Activated CD8-positive, alpha-beta memory T cell treated with anti-CD3 and anti-CD28 coated beads, Interleukin-2, amount 50 U/mL, for 1 hour (primary cell): ENCODE results near the gene GGT6.

Experiments used
- DNase-seq: peaks from one replicate; pipeline ENCODE4 v3.0.0-alpha.2; 2020; ENCODE audit errors: extremely low read depth

Gene GGT6

DNA sequence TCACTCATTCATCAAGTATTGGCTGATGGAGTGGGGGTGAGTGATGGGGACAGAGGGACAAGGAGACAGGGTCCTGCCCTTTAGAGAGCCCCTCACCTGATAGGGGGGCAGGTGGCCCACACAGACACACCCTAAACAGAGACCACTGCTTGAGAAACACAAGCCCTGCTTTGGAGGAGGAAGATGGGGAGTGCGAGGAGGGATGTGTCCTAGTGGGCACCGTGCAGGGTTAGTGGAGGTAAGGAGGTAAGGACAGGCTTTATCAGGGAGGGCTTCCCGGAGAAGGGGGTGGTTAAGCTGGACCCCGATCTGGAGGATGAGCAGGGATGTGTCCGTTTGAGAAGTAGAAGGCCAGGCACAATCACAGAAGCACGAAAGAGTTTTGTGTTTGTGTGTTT, 15.8 kb upstream of the GGT6 start:
- no peak for DNase-seq

DNA sequence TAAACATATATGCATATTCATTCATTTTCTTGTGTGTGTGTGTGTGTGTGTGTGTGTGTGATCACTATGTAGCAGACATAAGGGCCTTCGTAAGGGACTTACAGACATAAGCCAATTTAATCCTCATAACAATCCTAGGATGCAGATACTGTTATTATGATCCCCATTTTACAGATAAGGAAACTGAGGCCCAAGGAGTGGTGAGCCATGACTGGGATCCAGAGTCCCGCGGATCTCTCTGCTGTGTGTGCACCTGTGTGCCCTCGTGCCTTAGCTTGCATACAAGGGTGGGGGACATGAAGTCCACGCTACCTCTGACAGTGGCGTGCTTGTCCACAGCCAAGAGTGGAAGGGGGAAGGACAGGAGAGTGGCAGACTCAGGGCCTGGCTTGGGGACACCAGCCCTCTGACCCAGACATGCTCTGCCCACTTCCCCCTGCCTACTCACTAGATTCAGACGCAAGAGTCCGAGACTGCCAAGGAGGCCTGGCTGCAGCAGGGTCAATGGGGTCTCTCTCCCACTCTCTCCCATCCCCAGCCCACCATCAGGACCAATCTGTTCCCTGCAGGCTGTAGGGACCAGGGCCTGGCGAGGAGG, 14.2 kb upstream of the GGT6 start:
- DNase-seq: no peak

DNA sequence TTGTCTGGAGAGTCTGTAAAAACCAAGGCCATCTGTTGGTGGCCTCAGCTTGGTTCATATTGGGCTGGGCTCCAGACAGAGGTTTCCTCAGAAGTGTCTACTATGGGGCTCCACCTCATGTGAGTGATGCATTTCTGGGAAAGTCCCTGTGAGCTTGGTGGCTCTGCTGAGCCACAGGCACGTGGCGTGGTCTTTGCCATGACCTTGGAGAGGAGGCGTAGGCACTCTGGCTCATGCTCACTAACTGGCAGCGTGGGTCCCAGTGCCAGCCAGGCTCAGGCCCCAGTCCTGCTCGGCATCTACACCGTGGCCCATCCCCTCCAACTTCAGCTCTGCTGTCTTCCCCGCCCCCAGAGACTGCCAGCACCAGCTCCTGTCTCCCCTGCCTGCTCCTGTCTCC, 13.3 kb upstream of the GGT6 start:
- no peak for DNase-seq

DNA sequence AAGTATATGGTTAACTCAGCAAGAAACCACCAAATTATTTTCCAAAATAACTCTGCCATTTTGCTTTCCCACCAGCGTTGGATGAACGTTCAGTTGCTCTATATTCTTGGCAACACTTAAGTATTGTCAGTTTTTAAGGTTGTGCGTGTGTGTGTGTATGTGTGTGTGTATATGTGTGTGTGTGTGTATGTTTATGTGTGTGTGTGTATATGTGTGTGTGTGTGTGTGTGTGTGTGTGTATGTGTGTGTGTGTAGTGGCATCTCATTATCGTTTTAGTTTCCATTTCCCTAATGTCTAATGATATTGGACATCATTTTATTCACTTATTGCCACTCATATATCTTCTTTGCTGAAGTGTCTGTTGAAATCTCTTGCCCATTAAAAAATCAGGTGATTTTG, 12.7 kb upstream of the GGT6 start:
- DNase-seq: no peak

DNA sequence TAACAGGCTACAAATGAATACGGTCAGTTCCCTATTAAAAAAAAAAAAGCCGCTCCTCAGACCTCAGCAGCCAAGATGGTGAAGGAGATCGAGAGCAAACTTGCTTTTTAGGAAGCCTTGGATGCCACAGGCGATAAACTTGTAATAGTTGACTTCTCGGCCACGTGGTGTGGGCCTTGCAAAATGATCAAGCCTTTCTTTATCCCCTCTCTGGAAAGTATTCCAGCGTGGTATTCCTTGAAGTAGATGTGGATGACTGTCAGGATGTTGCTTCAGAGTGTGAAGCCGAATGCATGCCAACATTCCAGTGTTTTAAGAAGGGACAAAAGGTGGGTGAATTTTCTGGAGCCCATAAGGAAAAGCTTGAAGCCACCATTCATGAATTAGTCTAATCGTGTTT, 11.8 kb upstream of the GGT6 start:
- no peak for DNase-seq

DNA sequence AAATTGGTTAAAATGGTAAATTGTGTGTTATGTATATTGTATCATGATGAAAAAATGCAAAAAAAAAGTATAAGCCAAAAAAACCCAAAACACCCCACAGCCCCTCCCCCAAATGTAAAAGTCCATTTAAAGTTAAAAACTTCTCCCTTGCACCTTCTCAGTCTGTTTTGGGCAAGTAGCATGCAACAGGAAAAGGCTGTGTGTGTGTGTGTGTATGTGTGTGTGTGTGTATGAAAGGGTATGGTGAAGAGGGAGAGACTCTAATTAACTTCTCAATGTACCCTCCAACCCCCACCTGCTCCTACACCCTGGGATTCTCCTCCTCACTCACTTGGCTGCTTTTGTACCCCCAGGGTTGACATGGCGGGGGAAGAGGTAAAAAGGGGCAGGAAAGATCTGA, 9.2 kb upstream of the GGT6 start:
- no peak for DNase-seq

DNA sequence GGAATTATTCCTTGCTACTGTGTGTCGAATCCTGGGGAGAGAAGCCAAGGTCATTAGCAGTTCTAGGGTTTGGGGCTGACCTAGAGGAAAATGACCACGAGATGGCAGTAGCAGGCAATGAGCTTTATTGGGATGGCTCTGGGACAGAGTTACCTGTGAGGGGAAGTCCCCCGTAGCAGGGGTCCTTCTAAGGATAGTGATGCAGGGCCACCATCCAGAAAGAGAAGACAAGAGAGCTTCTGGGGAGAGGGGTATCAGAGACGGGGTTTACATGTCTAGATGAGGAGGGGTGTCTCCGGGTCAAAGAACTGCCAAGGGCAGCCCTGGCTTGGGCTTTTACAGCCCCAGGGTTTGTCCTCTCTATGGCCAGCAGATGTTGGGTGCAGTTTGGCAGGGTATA, 6.4 kb upstream of the GGT6 start:
- no peak for DNase-seq

DNA sequence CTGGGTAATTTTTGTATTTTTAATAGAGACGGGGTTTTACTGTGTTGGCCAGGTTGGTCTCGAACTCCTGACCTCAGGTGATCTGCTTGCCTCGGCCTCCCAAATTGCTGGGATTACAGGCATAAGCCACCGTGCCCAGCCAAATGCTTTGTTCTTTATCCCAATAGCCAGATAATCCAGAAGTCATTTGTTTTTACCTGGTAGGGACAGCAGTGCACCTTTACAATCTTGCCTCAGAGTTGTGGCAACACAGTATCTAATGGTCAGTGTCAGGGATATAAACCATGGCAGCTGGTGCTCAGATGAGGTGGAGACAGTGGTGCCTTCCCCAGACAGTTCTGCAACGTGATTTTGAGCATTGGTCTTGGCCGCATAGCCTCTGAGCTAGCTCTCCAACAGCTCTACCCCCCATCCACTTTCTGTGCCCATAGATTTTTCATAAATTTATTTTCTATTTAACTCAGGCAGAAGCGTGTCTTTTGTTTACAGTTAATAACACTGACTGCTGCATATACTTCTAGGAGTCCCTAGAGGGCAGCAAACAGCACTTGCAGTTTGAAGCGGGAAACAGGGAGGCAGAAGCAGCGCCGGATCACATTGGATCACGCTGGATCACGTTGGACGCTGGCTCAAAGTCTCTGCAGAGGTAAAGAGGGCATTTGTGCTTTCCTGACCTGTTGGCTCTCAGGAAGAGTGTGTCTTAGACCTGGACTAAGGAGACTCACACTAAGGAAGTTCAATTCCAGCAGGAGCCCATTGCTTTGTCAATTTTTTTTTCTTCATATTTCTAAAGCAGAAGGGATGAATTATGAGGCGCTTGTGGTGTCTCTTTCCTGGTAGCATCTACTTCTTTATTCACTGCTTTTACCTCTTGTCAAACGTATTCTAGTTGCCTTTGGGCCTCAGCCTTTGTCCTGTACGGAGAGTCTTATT, 5.1 kb upstream of the GGT6 start:
- DNase-seq: no peak

DNA sequence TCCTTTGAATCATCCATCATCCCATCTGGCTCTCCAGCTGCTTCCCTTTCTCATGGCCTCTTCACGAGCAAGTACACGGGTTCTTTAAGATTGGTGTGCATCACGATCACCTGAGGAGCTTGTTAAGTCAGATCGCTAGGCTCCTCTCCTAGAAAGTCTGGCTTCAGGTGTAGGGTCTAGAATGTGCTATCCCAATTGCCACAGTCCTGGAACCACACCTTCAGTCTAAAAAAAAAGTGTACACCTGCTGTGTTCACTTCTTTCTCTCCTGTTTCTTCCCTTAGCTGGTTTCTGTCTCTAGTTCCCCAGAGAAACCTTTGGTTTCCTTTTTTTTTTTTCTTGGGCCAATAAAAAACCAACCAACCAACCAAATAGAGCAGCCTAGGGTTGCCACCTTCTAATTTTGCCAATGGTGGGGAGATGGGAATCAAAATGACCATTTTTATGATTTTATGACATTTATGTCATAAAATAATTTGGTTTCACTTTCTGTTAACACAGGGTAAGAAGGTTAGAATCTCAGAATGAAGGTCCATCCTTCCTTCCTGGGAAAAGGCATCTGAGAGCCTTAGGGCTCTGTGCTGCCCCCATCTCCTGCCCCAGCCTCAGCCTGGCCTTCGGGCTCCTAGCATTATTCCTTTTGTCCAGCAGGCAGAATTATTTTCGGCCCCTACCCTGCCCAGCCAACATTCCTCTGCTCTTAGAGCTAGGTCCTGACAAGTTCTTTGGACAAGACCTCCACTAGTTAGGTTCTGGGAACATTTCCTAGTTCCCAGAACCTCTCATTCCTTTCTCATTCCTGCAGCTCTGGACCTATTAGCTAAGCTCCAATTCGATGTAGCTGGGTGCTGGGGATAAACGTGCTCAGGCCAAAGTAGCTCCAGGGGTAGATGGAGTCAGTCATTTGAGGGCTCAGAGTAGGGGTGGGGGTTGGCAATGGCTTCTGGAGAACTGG, 1.9 kb upstream of the GGT6 start:
- no peak for DNase-seq

DNA sequence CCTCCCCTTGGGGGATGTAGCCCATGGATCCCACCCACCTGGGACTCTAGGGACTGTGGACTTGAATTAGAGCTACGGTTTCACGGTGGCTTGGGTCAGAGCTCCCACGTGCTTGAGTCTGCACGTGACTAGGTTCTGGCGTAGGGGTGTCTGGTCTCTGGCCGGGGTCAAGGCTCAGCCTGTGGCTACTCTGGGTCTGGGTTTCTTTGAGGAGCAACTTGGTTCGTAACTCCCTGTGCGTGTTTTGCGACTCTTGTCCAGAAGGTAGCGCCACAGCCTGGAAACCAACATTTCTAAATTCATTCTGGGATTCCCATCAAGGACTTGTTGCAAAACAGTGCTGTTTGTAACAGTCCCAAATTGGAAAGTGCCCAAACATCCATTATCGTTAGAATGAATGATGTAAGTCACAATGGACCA, 470 bp upstream of the GGT6 start:
- DNase-seq: no peak

DNA sequence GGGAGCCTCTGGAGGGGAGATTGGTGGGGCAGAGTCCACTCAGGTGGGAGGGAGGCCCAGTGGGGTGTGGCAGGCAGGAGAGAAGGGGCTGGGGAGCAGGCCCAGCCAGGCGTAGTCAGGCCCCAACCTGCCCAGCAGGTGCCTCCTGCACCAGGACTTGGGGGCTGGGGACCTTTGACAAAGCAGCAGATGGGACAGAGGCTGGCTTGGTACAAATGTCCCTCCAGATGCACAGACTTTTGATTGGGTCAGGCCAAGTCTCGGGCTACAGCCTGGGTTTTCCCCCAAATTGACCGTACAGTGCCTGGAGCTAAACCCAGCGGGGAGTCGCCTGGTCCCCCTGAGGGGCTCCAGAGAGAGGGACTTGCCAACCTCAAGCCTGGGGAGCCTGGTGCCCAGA, 411 bp downstream of the GGT6 start:
- no peak for DNase-seq

DNA sequence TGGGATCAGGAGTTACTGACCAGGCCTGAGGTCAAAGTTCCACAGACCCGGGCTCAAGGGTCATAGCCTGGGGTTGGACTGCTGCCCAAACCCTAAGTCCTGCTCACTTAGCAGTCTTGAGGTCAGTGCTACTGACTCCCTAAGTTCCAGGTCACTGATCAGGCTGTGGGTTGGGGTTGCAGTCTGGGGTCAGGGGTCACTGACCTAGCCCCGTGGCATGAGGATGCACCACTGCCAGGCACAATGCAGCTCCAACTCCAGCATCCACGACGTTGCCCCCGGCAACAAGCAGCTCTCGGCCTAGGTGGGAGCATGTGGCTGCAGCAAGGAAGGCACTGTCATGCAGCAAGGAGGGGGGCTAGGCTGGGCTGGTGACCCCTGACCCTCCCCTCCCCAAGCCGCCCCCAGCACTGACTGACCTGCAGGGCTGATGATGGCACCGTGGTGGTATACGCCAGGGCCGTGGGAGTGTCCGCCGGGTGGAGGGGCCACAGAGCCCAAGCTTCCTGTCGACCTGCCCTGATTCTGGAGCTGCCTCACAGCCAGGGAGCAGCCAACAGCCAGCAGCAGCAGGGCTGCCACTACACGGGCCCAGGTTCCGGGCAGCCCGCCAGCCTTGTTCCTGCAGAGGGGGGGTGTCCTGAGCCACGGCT, 1.1 kb downstream of the GGT6 start:
- no peak for DNase-seq

DNA sequence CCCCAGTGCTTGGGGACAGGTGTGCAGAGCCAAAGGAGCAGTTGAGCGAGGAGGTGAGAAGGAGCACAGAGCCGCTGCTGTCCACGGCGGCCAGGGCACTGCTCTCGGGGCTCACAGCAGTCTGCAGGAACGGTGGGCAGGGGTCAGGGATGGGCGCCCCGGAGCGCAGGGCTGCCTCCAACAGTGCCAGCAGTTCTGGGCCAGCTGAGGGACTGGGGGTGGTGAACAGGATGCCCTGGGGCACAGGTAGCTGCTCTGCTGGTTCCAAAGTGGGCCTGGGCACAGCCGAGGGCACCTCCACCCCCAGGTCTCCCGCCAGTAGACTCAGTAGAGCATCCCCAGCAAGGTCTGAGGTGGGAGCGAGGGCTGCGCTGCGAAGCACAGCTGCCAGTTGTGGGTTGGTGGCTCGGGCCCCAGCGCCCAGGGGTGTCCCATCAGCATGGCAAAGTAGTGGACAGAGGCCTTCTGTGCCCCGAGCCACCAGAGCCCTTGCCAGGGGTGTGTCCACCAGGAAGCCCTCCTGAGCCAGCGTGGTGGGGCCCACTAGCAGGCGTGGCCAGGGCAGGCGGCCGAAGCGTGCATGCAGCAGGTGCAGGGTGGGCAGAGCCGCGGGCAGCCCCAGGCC, 1.9 kb downstream of the GGT6 start:
- no peak for DNase-seq

DNA sequence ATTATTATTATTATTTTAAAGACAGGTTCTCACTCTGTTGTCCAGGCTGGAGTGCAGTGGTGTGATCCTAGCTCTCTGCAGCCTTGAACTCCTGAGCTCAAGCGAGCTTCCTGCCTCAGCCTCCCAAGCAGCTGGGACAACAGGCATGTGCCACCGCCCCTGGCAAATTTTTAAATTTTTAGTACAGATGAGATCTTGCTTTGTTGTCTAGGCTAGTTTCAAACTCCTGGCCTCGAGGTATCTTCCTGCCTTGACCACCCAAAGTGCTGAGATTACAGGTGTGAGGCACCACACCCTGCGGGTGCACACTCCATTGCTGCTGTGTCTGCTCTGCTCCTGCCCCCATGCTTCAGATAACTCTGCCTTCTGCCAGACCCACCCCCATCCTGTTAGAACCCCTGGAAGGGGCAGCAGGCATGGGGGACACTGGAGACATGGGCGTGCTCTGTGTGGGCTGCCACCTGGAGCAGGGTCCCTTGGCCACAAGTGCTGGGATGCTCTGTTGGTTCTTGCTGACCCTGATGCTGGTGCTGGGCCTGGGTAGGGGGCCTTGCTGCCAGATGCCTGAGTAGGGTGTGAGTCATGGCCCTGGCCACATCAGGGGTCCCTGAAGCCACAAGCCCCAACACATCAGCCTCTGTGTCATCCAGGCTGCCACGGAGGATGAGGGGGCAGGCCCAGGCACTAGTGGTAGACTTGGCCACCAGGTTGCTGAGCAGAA, 2.6 kb downstream of the GGT6 start:
- no peak for DNase-seq

DNA sequence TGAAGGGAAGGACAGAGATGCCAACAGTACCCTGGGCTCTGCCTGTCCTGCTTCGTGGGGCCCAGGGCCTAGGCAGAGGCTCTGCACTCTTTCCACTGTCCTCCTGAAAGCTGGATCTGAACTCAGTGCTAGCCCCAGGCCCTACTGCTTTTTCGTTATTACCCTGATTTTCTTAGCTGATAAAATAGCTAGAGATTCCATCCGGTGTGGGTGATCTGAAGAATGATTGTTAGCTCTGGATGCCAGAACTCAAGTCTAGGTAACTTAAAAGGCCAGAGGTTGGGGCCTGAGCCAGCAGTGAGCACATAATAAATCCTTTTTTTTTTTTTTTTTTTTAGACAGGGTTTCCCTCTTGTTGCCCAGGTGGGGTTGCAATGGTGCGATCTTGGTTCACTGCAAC, 3.4 kb downstream of the GGT6 start:
- DNase-seq: no peak

DNA sequence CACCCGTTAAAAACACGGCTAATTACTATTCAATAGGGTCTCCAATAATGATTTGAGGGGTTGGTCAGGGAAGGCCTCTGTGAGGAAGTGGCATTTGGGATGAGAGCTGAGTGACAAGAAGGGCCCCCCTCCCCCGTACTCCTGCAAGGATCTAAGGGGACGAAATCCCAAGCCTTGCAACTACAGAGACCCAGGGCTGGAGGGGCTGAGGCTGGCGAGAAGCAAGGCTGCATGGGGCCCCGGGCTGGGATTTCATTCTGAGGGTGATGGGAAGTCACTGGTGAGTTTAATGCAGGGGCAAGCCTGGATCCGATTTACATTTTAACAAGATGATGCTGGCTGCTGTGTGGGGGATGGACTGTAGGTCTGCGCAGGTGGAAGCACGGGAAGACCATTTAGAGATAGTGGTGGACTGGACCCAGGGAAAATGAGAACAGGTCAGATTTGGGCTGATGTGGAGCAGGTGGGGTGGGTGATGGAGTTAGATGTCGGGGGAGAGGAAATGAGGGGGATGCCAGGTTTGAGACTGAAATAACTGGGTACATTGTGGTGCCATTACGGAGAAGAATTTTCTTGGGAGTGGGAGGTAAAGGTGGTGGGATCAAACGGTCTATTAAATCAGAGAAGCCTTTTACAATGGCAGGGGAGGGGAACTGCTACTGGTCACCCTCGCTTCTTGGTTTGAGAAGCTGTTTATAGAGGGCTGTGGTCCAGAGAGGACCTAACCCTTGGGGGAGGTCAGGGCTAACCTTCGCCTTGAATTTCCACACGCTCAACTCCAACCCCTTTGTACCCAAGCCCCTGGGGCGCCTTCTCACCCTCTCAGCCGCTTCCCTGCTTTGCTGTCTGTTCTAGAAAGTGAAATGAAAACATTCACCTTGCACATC, 4.3 kb downstream of the GGT6 start:
- no peak for DNase-seq

DNA sequence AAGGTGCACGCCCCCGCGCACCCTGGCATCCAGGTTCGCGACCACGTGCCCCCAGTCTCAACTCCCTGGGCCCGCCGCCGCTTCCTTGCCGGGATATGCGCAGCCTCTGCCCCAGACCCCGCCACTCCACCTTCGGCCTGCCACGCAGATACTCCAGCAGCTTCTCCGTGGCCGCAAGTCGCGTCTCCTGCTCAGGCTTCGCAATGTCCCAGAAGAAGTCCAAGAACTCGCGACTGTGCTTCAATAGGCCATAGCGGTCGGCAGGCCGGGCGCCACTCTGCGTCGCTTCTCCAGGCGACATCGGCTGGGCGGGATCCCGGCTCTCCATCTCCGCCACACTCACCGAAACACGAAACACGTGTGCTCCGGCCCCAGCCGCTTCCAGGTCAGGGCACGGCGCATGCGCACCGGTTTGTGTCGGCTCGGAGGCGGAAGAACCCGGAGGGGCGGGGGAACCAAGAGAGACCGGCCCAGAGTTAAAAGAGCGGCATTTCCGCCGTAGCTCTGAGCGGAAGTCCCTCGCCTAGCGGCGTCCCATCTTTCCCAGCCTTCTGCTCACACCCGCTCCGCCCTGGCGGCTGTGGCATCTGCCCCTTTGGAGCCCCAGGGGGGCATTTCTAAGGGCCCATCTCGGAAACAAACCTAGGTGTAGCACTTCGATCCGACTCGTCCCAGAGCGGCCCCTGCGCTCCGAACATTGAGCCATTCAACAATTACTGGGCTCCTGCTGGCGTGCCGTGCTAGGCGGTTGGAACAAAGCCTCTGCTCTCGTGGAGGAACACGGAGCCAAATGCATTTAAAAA, 5.2 kb downstream of the GGT6 start, which contains the start of gene MYBBP1A:
TSS of gene MYBBP1A (minus strand) at position 388 of the 803 bp plus-strand sequence. CDS start at position 328, 60 bp downstream.
- DNase-seq: peak; percentile 93

DNA sequence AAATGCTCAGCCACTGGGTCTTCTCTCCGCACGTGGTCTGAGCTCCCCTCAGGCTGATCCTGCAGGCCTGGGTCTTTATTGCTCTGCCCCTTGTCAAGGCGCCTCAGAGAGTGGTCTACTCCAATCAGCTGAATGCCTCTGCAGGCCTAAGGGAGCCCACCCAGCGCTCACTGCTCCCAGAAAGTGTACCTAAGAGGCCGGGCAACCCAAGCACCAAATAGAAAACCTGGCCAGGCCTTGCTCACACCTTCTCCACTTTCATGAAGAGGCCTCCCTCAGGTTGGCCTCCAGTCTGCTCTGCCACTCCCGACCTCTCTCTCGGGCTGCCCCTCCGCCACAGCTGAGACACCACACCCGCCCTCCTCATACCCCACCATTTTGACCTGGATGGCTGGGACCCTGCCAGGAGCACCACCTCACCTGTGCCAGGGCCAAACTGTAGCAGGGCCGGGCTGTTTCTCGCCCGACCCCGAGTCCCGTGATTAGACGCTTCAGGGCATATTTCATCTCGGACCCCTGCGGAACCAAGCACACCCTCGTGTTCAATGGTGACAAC, 5.9 kb downstream of the GGT6 start:
- DNase-seq: no peak
